K562 (cell line): ENCODE results near the gene VENTX. TPM values are rescaled to one million over a fixed set of nuclear protein-coding genes. Genes with fewer than 3 reads are reported as not detected.
"Not testable (repeated sequence)": the region's sequence is repeated elsewhere in the genome, so short reads cannot be mapped to it uniquely, and the experiment has no call there.

Experiments
- ATAC-seq: fragments of 200-7000 bp; cut with Tn5 transposase; 3 replicates; pipeline ENCODE4 v1.9.1; 2020; ENCODE audit warnings: moderate library complexity
- BruUV-seq: library from RNA; stranded (reverse); fragments of 400-500 nt; replicated peaks from 2 replicates; lab custom pipeline; 2021; lab: Mats Ljungman, UMichigan
- CTCF ChIA-PET: fragments of 300-600 bp; formaldehyde crosslinking; extraction: SDS; loops from one replicate; lab custom pipeline; 2021; ENCODE audit warnings: low intra/inter-chr PET ratio; lab: Yijun Ruan, JAX
- POLR2A ChIA-PET: fragments of 300-600, 350-650 bp; sonication (Branson Sonifier 250); formaldehyde crosslinking; extraction: SDS; loops from one replicate; lab custom pipeline; 2021; ENCODE audit warnings: antibody characterized with exemption, inconsistent platforms; lab: Yijun Ruan, JAX
- DNase-seq, 4 experiments: peaks; one replicate each; pipeline versions ENCODE4 v3.0.0 to v3.0.0-alpha.2; 2011 to 2018; ENCODE audit warnings: low spot score in 3 of 4, mixed read lengths in 3 of 4; ENCODE audit errors: extremely low read depth in 1 of 4
- FAIRE-seq: peaks from 2 replicates; lab custom pipeline; 2011; peaks lifted over from hg19 to GRCh38; lab: Jason Lieb, UNC
- H2AFZ ChIP-seq: 2 replicates; pipeline ENCODE4 v1.6.0; 2011; ENCODE audit warnings: low read depth, low read length, control low read depth, inconsistent platforms
- H3K27ac ChIP-seq: fragments of 200-600 bp; 3 replicates; pipeline ENCODE4 v1.8.0; 2011; ENCODE audit warnings: low read depth, mild to moderate bottlenecking, control low read depth, inconsistent platforms, low read length, moderate library complexity, mixed read lengths; ENCODE audit errors: extremely low read depth
- H3K27me3 ChIP-seq, 2 experiments: fragments of 300-600 bp in 1 of 2; 2 replicates in 1 of 2; 3 replicates in 1 of 2; pipeline versions ENCODE4 v1.6.0 to v1.8.0; 2011; ENCODE audit warnings: inconsistent platforms in 2 of 2, low read length in 2 of 2, mild to moderate bottlenecking in 1 of 2, mixed read lengths in 1 of 2, moderate library complexity in 1 of 2; ENCODE audit not compliant: control insufficient read depth in 2 of 2, insufficient read depth in 2 of 2
- H3K36me3 ChIP-seq: fragments of 300-600 bp; 3 replicates; pipeline ENCODE4 v1.8.0; 2011; ENCODE audit warnings: mild to moderate bottlenecking, low read length, inconsistent platforms; ENCODE audit not compliant: control insufficient read depth, insufficient read depth
- H3K4me1 ChIP-seq, 2 experiments: fragments of 200-600 bp in 1 of 2; replicated peaks in 1 of 2; 2 replicates in 1 of 2; 3 replicates in 1 of 2; pipeline versions ENCODE4 v1.5.1 to v1.8.0; 2011; ENCODE audit warnings: inconsistent platforms in 2 of 2, low read length in 2 of 2, mild to moderate bottlenecking in 1 of 2, mixed read lengths in 1 of 2, moderate library complexity in 1 of 2; ENCODE audit not compliant: control insufficient read depth in 2 of 2, insufficient read depth in 2 of 2
- H3K4me2 ChIP-seq: 2 replicates; pipeline ENCODE4 v1.6.1; 2011; ENCODE audit warnings: low read length, control low read depth, inconsistent platforms, mixed read lengths; ENCODE audit not compliant: insufficient read depth
- H3K4me3 ChIP-seq: fragments of 200-600 bp; sonication (generic), shearing (Covaris generic); 2 replicates; pipeline ENCODE4 v1.5.1; 2016; ENCODE audit warnings: control low read depth, inconsistent platforms
- H3K79me2 ChIP-seq: fragments of 200-600 bp; 3 replicates; pipeline ENCODE4 v1.8.0; 2011; ENCODE audit warnings: low read length, inconsistent platforms; ENCODE audit not compliant: control insufficient read depth, insufficient read depth
- H3K9ac ChIP-seq, 2 experiments: 2 replicates each; pipeline versions ENCODE4 v1.6.0 to v1.6.1; 2011; ENCODE audit warnings: low read depth in 2 of 2, low read length in 2 of 2, control low read depth in 1 of 2, inconsistent platforms in 1 of 2, mild to moderate bottlenecking in 1 of 2, mixed read lengths in 1 of 2; ENCODE audit not compliant: insufficient read depth in 1 of 2
- H3K9me1 ChIP-seq: one replicate; pipeline ENCODE4 v1.6.0; 2011; ENCODE audit warnings: inconsistent platforms, mild to moderate bottlenecking, low read length, moderate library complexity; ENCODE audit not compliant: control insufficient read depth, insufficient read depth
- H3K9me3 ChIP-seq: replicated peaks from 2 replicates; pipeline ENCODE4 v1.5.1; 2011; ENCODE audit warnings: low read depth, low read length, inconsistent platforms; ENCODE audit not compliant: control insufficient read depth, insufficient read depth
- H4K20me1 ChIP-seq: replicated peaks from 2 replicates; pipeline ENCODE4 v1.6.1; 2011; ENCODE audit warnings: low read length, inconsistent platforms, mixed read lengths; ENCODE audit not compliant: control insufficient read depth, insufficient read depth
- POLR2AphosphoS2 ChIP-seq: IDR thresholded peaks from 2 replicates; pipeline ENCODE4 v1.6.1; 2012; ENCODE audit warnings: low read length, improper control_type of control experiment
- WGBS: fragments of 100-300 bp; shearing (Covaris generic); methylation state at CpG from one replicate; pipeline ENCODE4 v1.1.6; 2016; ENCODE audit warnings: low coverage, mixed read lengths; ENCODE audit not compliant: insufficient coverage; ENCODE audit errors: missing lambda C conversion rate; 5-methylcytosine and 5-hydroxymethylcytosine counted together
- in situ Hi-C: fragments of 300-500 bp; cut with MboI; formaldehyde crosslinking; loops from 4 replicates; pipeline ENCODE4 v1.15.0; 2018; ENCODE audit warnings: inconsistent platforms, mixed read lengths
- intact Hi-C: fragments of 100-400 bp; cut with micrococcal nuclease; formaldehyde crosslinking; loops from 2 replicates; pipeline ENCODE4 v1.14.2; 2022
- polyA plus RNA-seq, 8 experiments: library from polyadenylated mRNA; depleted of rRNA in 4 of 8; stranded (reverse) in 5 of 8; unstranded in 3 of 8; fragments of >200 nt; fragmentation: Nextera tagmentation in 2 of 8; fragmentation: Illumina TruSeq in 1 of 8; extraction: Ambion mirVana in 2 of 8; extraction: Trizol in 1 of 8; gene quantifications; 2 replicates each; pipeline versions ENCODE4 v1.2.1 to v1.2.3, GENCODE V29; 2011 to 2014; ENCODE audit warnings: inconsistent platforms in 1 of 8, missing spikeins in 1 of 8
- total RNA-seq, 7 experiments: library from RNA; depleted of rRNA in 6 of 7; stranded (reverse); fragments of >200 nt in 6 of 7; fragmentation: Illumina TruSeq in 2 of 7; extraction: Trizol in 2 of 7; gene quantifications; 2 replicates each; pipeline versions ENCODE4 v1.2.1 to v1.2.3, GENCODE V29; 2011 to 2021; ENCODE audit warnings: low replicate concordance in 1 of 7

Gene VENTX
- total and polyA plus RNA-seq, 9 of the 15 experiments (the other 6 are each of a cell fraction or from before 2014, with no cell fraction given), result 0.07 to 0.70 (median 0.20) TPM; not detected in 1

GRCh38 chr10:133221331-133221730 lies 16.3 kb upstream of the VENTX start:
- Histone ChIP-seq H4K20me1 (no peaks in the 10 kb centered on the region), H3K4me3 (no peak overlapping the region), H2AFZ (no peak overlapping the region), H3K27me3 (peaks cover 0 to 19% of the 10 kb centered on the region in 2 experiments; a peak in 4 of 5 replicates), H3K4me1 (peaks cover 12 to 59% of the 10 kb centered on the region in 2 experiments), H3K9me1 (no peaks in the 10 kb centered on the region), H3K36me3 (no peaks in the 10 kb centered on the region), H3K9ac (no peak overlapping the region), H3K27ac (no peak overlapping the region), H3K9me3 (no peaks in the 10 kb centered on the region), H3K4me2 (no peak overlapping the region), H3K79me2 (no peaks in the 10 kb centered on the region)
- ChIA-PET CTCF (no interaction called here), POLR2A (no interaction called here)
- ATAC-seq, result no peak
- in situ Hi-C loops (no loop called here), intact Hi-C loops (no loop called here)
- TF ChIP-seq POLR2AphosphoS2, result no peak
- BruUV-seq, result no TSS peak
- no peak for DNase-seq
- no peak for FAIRE-seq
- WGBS, result 48% methylated on average over 8 of the region's 11 CpGs

- H3K4me3 ChIP-seq, BruUV-seq, CTCF ChIA-PET, H3K4me2 ChIP-seq, H2AFZ ChIP-seq, H3K9me3 ChIP-seq, DNase-seq, H4K20me1 ChIP-seq, POLR2A ChIA-PET, H3K9ac ChIP-seq, H3K79me2 ChIP-seq, intact Hi-C loops, H3K36me3 ChIP-seq, FAIRE-seq, ATAC-seq, H3K27ac ChIP-seq, in situ Hi-C loops, H3K9me1 ChIP-seq: not testable (repeated sequence)
- Histone ChIP-seq H3K27me3 (peaks cover 0 to 19% of the 10 kb centered on the region in 2 experiments; a peak in 4 of 5 replicates), H3K4me1 (peaks cover 12 to 61% of the 10 kb centered on the region in 2 experiments)
- 80% methylated on average over 9 of the region's 22 CpGs for WGBS
Measured at GRCh38 chr10:133221756-133222155, 15.9 kb upstream of the VENTX start.
